Progenitor cell of endocrine pancreas (in vitro differentiated cells): ENCODE data around the gene AURKA. TPM values are rescaled to one million over a fixed set of nuclear protein-coding genes. Genes with fewer than 3 reads are reported as not detected.

Experiments used
- DNase-seq: peaks from one replicate; pipeline ENCODE4 v3.0.0; 2021; ENCODE audit warnings: low spot score; ENCODE audit not compliant: unreplicated experiment
- H3K27ac Mint-ChIP-seq: 2 replicates; pipeline ENCODE4 v1.8.0; 2021; ENCODE audit warnings: mild to moderate bottlenecking, moderate library complexity, mixed read lengths
- H3K27me3 Mint-ChIP-seq: 2 replicates; pipeline ENCODE4 v1.8.0; 2021; ENCODE audit warnings: mixed read lengths
- H3K36me3 Mint-ChIP-seq: 2 replicates; pipeline ENCODE4 v1.8.0; 2022; ENCODE audit warnings: mixed read lengths; ENCODE audit not compliant: insufficient read depth
- H3K4me1 Mint-ChIP-seq: 2 replicates; pipeline ENCODE4 v1.8.0; 2021; ENCODE audit warnings: low read depth, mixed read lengths
- H3K4me3 Mint-ChIP-seq: 2 replicates; pipeline ENCODE4 v1.8.0; 2021; ENCODE audit warnings: low read depth, mild to moderate bottlenecking, moderate library complexity, mixed read lengths
- H3K9me3 Mint-ChIP-seq: 2 replicates; pipeline ENCODE4 v1.8.0; 2021; ENCODE audit warnings: low read depth, mixed read lengths
- CTCF ChIP-seq: fragments of 200-600 bp; sonication (generic); IDR thresholded peaks from one replicate; pipeline ENCODE4 v1.5.0; 2021; ENCODE audit warnings: antibody characterized with exemption, mild to moderate bottlenecking; ENCODE audit not compliant: unreplicated experiment
- total RNA-seq: library from RNA; stranded (reverse); gene quantifications from 2 replicates; pipeline ENCODE4 v1.2.1, GENCODE V29; 2021

Gene AURKA
- total RNA-seq, 1 donor from 2014 or later, result 26.1 TPM

GRCh38 chr20:56418385-56418861 lies 26.4 kb upstream of the AURKA start:
- no peak for TF ChIP-seq CTCF
- no peaks in the 10 kb centered on the region for H3K4me1 Mint-ChIP-seq
- H3K27me3 Mint-ChIP-seq, result no peaks in the 10 kb centered on the region
- no peak overlapping the region for H3K27ac Mint-ChIP-seq
- DNase-seq, result no peak
- no peak overlapping the region for H3K4me3 Mint-ChIP-seq
- no peaks in the 10 kb centered on the region for H3K9me3 Mint-ChIP-seq
- peaks cover 9% of the 10 kb centered on the region for H3K36me3 Mint-ChIP-seq

- H3K27ac Mint-ChIP-seq, result no peak overlapping the region
- no peak for TF ChIP-seq CTCF
- no peaks in the 10 kb centered on the region for H3K4me1 Mint-ChIP-seq
- H3K27me3 Mint-ChIP-seq, result no peaks in the 10 kb centered on the region
- DNase-seq, result no peak
- no peak overlapping the region for H3K4me3 Mint-ChIP-seq
- no peaks in the 10 kb centered on the region for H3K9me3 Mint-ChIP-seq
- H3K36me3 Mint-ChIP-seq, result peaks cover 10% of the 10 kb centered on the region
Observed at GRCh38 chr20:56417911-56418310, 25.9 kb upstream of the AURKA start.

- Mint-ChIP-seq H3K27me3 (no peaks in the 10 kb centered on the region), H3K4me3 (no peak overlapping the region), H3K36me3 (peaks cover 14% of the 10 kb centered on the region), H3K9me3 (no peaks in the 10 kb centered on the region), H3K27ac (no peak overlapping the region), H3K4me1 (no peaks in the 10 kb centered on the region)
- TF ChIP-seq CTCF, result no peak
- DNase-seq, result no peak
Observed at GRCh38 chr20:56417402-56417801, 25.4 kb upstream of the AURKA start.

- no peaks in the 10 kb centered on the region for H3K9me3 Mint-ChIP-seq
- no peaks in the 10 kb centered on the region for H3K27me3 Mint-ChIP-seq
- no peaks in the 10 kb centered on the region for H3K4me1 Mint-ChIP-seq
- peaks cover 17% of the 10 kb centered on the region for H3K36me3 Mint-ChIP-seq
- TF ChIP-seq CTCF, result no peak
- DNase-seq, result no peak
- no peak overlapping the region for H3K4me3 Mint-ChIP-seq
- H3K27ac Mint-ChIP-seq, result no peak overlapping the region
Observed at GRCh38 chr20:56414842-56415765, 23.1 kb upstream of the AURKA start.

- DNase-seq, result no peak
- Mint-ChIP-seq H3K27ac (no peak overlapping the region), H3K4me3 (no peak overlapping the region), H3K9me3 (no peaks in the 10 kb centered on the region), H3K4me1 (no peaks in the 10 kb centered on the region), H3K36me3 (peaks cover 20% of the 10 kb centered on the region), H3K27me3 (no peaks in the 10 kb centered on the region)
- no peak for TF ChIP-seq CTCF
Observed at GRCh38 chr20:56412949-56413348, 20.9 kb upstream of the AURKA start.
